ENCODE measurements around the gene CLOCK. TPM values are rescaled to one million over a fixed set of nuclear protein-coding genes. Genes with fewer than 3 reads are reported as not detected.
A peak's percentile ranks its signal among the peaks of the same experiment; 100 is the strongest.

Gene CLOCK
- total and polyA plus RNA-seq, 2 of the 13 experiments (the other 11 are each of a cell fraction or from before 2014, with no cell fraction given), result 8.8 to 13.5 TPM

DNA sequence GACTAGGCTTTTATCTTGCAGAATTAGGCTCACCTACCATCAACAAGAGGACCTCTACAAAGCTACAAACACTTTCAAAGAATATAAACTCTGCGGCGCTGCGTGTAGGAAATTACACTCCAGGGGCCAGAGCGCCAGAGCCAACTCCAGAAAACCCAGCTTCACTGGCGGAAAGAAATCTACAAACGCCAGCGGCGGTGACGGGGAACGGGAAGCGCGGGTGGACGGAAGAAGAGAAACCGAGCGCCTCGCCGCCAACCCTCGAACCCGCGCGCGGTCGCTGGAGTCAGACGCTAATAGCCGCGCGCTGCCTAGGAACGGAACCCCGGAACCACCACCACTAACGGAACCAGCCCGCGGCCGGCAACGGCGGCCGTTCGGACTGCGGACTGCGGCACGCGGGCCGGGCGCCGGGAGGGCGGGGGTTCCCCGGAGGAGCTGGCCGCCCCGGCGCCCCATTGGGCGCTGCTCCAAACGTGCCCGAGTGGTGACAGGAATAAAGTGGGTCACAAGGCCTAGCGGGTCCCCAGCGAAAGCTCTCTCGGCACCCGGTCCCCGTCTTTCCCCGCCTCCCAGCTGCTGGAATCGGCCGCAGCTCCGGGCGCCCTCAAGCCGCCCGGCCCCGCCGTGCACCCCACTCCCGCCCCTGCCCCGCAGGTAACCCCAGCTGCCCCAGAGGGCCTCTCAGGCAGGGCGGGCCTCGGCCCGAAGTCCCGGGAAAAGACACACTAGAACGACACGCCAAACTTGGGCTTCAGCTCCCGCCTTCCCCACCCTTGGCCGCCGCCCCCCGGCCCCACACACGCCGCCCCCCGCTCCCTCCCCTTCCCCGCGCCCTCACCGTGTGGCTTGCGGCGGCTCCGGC, 836 bp downstream of the CLOCK start (continued):
- TF ChIP-seq, protein P1, sequence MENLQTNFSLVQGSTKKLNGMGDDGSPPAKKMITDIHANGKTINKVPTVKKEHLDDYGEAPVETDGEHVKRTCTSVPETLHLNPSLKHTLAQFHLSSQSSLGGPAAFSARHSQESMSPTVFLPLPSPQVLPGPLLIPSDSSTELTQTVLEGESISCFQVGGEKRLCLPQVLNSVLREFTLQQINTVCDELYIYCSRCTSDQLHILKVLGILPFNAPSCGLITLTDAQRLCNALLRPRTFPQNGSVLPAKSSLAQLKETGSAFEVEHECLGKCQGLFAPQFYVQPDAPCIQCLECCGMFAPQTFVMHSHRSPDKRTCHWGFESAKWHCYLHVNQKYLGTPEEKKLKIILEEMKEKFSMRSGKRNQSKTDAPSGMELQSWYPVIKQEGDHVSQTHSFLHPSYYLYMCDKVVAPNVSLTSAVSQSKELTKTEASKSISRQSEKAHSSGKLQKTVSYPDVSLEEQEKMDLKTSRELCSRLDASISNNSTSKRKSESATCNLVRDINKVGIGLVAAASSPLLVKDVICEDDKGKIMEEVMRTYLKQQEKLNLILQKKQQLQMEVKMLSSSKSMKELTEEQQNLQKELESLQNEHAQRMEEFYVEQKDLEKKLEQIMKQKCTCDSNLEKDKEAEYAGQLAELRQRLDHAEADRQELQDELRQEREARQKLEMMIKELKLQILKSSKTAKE (CRISPR knock-in tag; IDR thresholded peaks at IDR 0.05; ENCODE audit: borderline replicate concordance), result peak; percentile 28; the same call in 1 of the 2 replicates
- TF ChIP-seq POGZ (CRISPR knock-in tag; IDR thresholded peaks at IDR 0.05) (peak; percentile 56; the same call in 1 of the 2 replicates), SOX5 (CRISPR knock-in tag; IDR thresholded peaks at IDR 0.05; ENCODE audit: borderline replicate concordance) (no peak; the same call in 1 of the 2 replicates), ZFP62 (CRISPR knock-in tag; IDR thresholded peaks at IDR 0.05) (no peak), ZNF615 (CRISPR knock-in tag; IDR thresholded peaks at IDR 0.05; ENCODE audit: borderline replicate concordance) (no peak), ZBTB39 (CRISPR knock-in tag; IDR thresholded peaks at IDR 0.05) (0 out of 2 replicates have a peak, but pooled peaks have one; percentile 66), NAIF1 (CRISPR knock-in tag; IDR thresholded peaks at IDR 0.05; ENCODE audit: borderline replicate concordance) (peak; percentile 40; the same call in 1 of the 2 replicates), ZFP36L1 (CRISPR knock-in tag; IDR thresholded peaks at IDR 0.05) (no peak), ATF3 (CRISPR knock-in tag; IDR thresholded peaks at IDR 0.05) (no peak; the same call in 1 of the 2 replicates), ZFP1 (CRISPR knock-in tag; IDR thresholded peaks at IDR 0.05) (no peak), ZNF253 (CRISPR knock-in tag; IDR thresholded peaks at IDR 0.05; ENCODE audit: borderline replicate concordance) (no peak), ZNF496 (CRISPR knock-in tag; IDR thresholded peaks at IDR 0.05; ENCODE audit: insufficient replicate concordance) (no peak), NFRKB (IDR thresholded peaks at IDR 0.05) (no peak)
- TF ChIP-seq, protein P2, sequence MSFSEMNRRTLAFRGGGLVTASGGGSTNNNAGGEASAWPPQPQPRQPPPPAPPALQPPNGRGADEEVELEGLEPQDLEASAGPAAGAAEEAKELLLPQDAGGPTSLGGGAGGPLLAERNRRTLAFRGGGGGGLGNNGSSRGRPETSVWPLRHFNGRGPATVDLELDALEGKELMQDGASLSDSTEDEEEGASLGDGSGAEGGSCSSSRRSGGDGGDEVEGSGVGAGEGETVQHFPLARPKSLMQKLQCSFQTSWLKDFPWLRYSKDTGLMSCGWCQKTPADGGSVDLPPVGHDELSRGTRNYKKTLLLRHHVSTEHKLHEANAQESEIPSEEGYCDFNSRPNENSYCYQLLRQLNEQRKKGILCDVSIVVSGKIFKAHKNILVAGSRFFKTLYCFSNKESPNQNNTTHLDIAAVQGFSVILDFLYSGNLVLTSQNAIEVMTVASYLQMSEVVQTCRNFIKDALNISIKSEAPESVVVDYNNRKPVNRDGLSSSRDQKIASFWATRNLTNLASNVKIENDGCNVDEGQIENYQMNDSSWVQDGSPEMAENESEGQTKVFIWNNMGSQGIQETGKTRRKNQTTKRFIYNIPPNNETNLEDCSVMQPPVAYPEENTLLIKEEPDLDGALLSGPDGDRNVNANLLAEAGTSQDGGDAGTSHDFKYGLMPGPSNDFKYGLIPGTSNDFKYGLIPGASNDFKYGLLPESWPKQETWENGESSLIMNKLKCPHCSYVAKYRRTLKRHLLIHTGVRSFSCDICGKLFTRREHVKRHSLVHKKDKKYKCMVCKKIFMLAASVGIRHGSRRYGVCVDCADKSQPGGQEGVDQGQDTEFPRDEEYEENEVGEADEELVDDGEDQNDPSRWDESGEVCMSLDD (CRISPR knock-in tag; IDR thresholded peaks at IDR 0.05; ENCODE audit: borderline replicate concordance), result peak; percentile 62
- TF ChIP-seq, protein P3, sequence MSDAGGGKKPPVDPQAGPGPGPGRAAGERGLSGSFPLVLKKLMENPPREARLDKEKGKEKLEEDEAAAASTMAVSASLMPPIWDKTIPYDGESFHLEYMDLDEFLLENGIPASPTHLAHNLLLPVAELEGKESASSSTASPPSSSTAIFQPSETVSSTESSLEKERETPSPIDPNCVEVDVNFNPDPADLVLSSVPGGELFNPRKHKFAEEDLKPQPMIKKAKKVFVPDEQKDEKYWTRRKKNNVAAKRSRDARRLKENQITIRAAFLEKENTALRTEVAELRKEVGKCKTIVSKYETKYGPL (CRISPR knock-in tag; IDR thresholded peaks at IDR 0.05), result no peak
- TF ChIP-seq, protein P4, sequence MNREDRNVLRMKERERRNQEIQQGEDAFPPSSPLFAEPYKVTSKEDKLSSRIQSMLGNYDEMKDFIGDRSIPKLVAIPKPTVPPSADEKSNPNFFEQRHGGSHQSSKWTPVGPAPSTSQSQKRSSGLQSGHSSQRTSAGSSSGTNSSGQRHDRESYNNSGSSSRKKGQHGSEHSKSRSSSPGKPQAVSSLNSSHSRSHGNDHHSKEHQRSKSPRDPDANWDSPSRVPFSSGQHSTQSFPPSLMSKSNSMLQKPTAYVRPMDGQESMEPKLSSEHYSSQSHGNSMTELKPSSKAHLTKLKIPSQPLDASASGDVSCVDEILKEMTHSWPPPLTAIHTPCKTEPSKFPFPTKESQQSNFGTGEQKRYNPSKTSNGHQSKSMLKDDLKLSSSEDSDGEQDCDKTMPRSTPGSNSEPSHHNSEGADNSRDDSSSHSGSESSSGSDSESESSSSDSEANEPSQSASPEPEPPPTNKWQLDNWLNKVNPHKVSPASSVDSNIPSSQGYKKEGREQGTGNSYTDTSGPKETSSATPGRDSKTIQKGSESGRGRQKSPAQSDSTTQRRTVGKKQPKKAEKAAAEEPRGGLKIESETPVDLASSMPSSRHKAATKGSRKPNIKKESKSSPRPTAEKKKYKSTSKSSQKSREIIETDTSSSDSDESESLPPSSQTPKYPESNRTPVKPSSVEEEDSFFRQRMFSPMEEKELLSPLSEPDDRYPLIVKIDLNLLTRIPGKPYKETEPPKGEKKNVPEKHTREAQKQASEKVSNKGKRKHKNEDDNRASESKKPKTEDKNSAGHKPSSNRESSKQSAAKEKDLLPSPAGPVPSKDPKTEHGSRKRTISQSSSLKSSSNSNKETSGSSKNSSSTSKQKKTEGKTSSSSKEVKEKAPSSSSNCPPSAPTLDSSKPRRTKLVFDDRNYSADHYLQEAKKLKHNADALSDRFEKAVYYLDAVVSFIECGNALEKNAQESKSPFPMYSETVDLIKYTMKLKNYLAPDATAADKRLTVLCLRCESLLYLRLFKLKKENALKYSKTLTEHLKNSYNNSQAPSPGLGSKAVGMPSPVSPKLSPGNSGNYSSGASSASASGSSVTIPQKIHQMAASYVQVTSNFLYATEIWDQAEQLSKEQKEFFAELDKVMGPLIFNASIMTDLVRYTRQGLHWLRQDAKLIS (CRISPR knock-in tag; IDR thresholded peaks at IDR 0.05), result no peak
